Calu3 (cell line): Measurements from ENCODE around the gene CHMP4B. TPM values are rescaled to one million over a fixed set of nuclear protein-coding genes. Genes with fewer than 3 reads are reported as not detected.
A peak's percentile ranks its signal among the peaks of the same experiment; 100 is the strongest.

ENCODE experiments used
- BruUV-seq: library from RNA; stranded (reverse); fragments of 400-500 nt; replicated peaks from 2 replicates; lab custom pipeline; 2021; lab: Mats Ljungman, UMichigan
- CTCF ChIA-PET: fragments of 300-600 bp; sonication (Branson Sonifier 250); formaldehyde crosslinking; loops from one replicate; lab custom pipeline; 2022; ENCODE audit warnings: antibody characterized with exemption; lab: Charles Lee
- DNase-seq: peaks from one replicate; pipeline ENCODE4 v3.0.0; 2022
- H3K27ac Mint-ChIP-seq: one replicate; pipeline ENCODE4 v1.8.0; 2022; ENCODE audit warnings: mixed read lengths; ENCODE audit not compliant: unreplicated experiment
- H3K27me3 Mint-ChIP-seq: one replicate; pipeline ENCODE4 v1.8.0; 2022; ENCODE audit warnings: mixed read lengths; ENCODE audit not compliant: unreplicated experiment
- H3K36me3 Mint-ChIP-seq: one replicate; pipeline ENCODE4 v1.8.0; 2022; ENCODE audit warnings: mild to moderate bottlenecking, moderate library complexity, mixed read lengths; ENCODE audit not compliant: insufficient read depth, unreplicated experiment
- H3K4me1 Mint-ChIP-seq: one replicate; pipeline ENCODE4 v1.8.0; 2022; ENCODE audit warnings: mild to moderate bottlenecking, low read depth, mixed read lengths; ENCODE audit not compliant: unreplicated experiment
- H3K4me3 Mint-ChIP-seq: one replicate; pipeline ENCODE4 v1.8.0; 2022; ENCODE audit warnings: mild to moderate bottlenecking, low read depth, moderate library complexity, mixed read lengths; ENCODE audit not compliant: unreplicated experiment
- H3K9me3 Mint-ChIP-seq: one replicate; pipeline ENCODE4 v1.8.0; 2022; ENCODE audit warnings: low read depth, mixed read lengths; ENCODE audit not compliant: unreplicated experiment
- CTCF ChIP-seq: fragments of 200-600 bp; IDR thresholded peaks from one replicate; pipeline ENCODE4 v1.8.0; 2022; ENCODE audit warnings: antibody characterized with exemption; ENCODE audit not compliant: unreplicated experiment
- intact Hi-C: fragments of 100-400 bp; cut with micrococcal nuclease; formaldehyde crosslinking; loops from one replicate; pipeline ENCODE4 v1.10.0; 2022; ENCODE audit not compliant: unreplicated experiment
- total RNA-seq: library from RNA; stranded (reverse); gene quantifications from 2 replicates; pipeline ENCODE4 v1.2.3, GENCODE V29; 2022

The CHMP4B gene
- total RNA-seq, 1 experiment from 2014 or later, result 234 TPM

- no peak overlapping the region for H3K4me3 Mint-ChIP-seq
Observed at GRCh38 chr20:33858666-33859065, 47.5 kb downstream of the CHMP4B start.

GRCh38 chr20:33859157-33859695, 48.1 kb downstream of the CHMP4B start:
- Mint-ChIP-seq H3K9me3 (no peaks in the 10 kb centered on the region), H3K4me1 (peaks cover 17% of the 10 kb centered on the region), H3K27me3 (no peaks in the 10 kb centered on the region), H3K27ac (no peak overlapping the region), H3K4me3 (no peak overlapping the region), H3K36me3 (peaks cover 55% of the 10 kb centered on the region)
- no TSS peak for BruUV-seq
- TF ChIP-seq CTCF, result no peak
- no peak for DNase-seq
- intact Hi-C loops, result no loop called here
- CTCF ChIA-PET, result interaction anchor here (1.1 to 1.6 kb wide), 3 partner anchors 49 to 218 kb away, joined by 3 read pairs; no protein-coding TSS in a partner anchor

More at GRCh38 chr20:33858666-33859065, 47.5 kb downstream of the CHMP4B start:
- peaks cover 59% of the 10 kb centered on the region for H3K36me3 Mint-ChIP-seq
- CTCF ChIA-PET, result interaction anchor here (1.1 to 1.6 kb wide), 3 partner anchors 50 to 218 kb away, joined by 3 read pairs; no protein-coding TSS in a partner anchor
- intact Hi-C loops, result no loop called here
- no TSS peak for BruUV-seq
- H3K27ac Mint-ChIP-seq, result no peak overlapping the region
- H3K9me3 Mint-ChIP-seq, result no peaks in the 10 kb centered on the region
- no peak for DNase-seq
- TF ChIP-seq CTCF, result no peak
- peaks cover 17% of the 10 kb centered on the region for H3K4me1 Mint-ChIP-seq
- H3K27me3 Mint-ChIP-seq, result no peaks in the 10 kb centered on the region

- CTCF ChIA-PET, result interaction anchor here (0.7 to 1.6 kb wide), 2 partner anchors 70 to 582 kb away, joined by 3 read pairs; no protein-coding TSS in a partner anchor
- no peak overlapping the region for H3K27ac Mint-ChIP-seq
- no peaks in the 10 kb centered on the region for H3K9me3 Mint-ChIP-seq
- peaks cover 53% of the 10 kb centered on the region for H3K36me3 Mint-ChIP-seq
- no peak overlapping the region for H3K4me3 Mint-ChIP-seq
- no peak for TF ChIP-seq CTCF
- BruUV-seq, result TSS peak; percentile 19
- no peaks in the 10 kb centered on the region for H3K27me3 Mint-ChIP-seq
- peaks cover 17% of the 10 kb centered on the region for H3K4me1 Mint-ChIP-seq
- intact Hi-C loops, result loop anchor here (5.0 to 10.0 kb wide), 2 partner anchors 165 to 268 kb away; no protein-coding TSS in a partner anchor
- DNase-seq, result no peak
Observed at GRCh38 chr20:33859751-33860150, 48.6 kb downstream of the CHMP4B start.

GRCh38 chr20:33861458-33861857, 50.3 kb downstream of the CHMP4B start:
- no TSS peak for BruUV-seq
- intact Hi-C loops, result loop anchor here (5.0 to 10.0 kb wide), 2 partner anchors 163 to 266 kb away; no protein-coding TSS in a partner anchor
- CTCF ChIA-PET, result interaction anchor here (0.7 to 1.1 kb wide), 2 partner anchors 208 to 1074 kb away, joined by 3 read pairs; no protein-coding TSS in a partner anchor
- no peak overlapping the region for H3K4me3 Mint-ChIP-seq
- H3K36me3 Mint-ChIP-seq, result peaks cover 41% of the 10 kb centered on the region
- peaks cover 17% of the 10 kb centered on the region for H3K4me1 Mint-ChIP-seq
- DNase-seq, result no peak
- no peaks in the 10 kb centered on the region for H3K9me3 Mint-ChIP-seq
- no peak overlapping the region for H3K27ac Mint-ChIP-seq
- H3K27me3 Mint-ChIP-seq, result no peaks in the 10 kb centered on the region
- no peak for TF ChIP-seq CTCF
